ENCODE data around the gene TRABD2B.

DNA sequence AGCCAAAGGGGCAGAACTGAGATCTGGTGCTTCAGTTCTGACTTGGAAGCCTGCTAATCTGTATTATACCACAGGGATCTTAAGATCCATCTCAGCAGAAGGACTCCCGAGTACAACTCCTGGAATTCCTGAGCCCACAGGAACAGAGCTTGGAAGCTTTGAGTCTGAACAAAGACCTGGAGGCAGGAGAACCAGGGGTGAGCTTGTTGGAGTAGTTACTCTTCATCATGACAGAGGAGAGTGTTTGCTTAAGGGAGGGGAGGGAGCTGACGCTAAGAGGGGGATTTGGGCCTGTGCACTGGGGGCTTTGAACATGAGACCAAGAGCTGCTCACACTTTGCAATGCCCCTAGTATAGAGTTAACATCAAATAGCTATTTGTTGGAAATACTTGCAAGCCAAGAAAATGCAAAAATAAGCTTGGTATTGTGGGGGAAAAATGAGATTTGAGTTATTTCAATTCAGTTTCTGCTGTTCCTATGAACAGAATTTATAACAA, 41.1 kb upstream of the TRABD2B start:
- no peak for TF ChIP-seq ZNF426 (tag by site-specific recombination; IDR thresholded peaks at IDR 0.05)
- no peak for TF ChIP-seq TCF7L2 (IDR thresholded peaks at IDR 0.05; ENCODE audit: borderline replicate concordance, low read depth, low read length)
